Measurements from ENCODE around the gene CASP9.

CASP9 gene

DNA sequence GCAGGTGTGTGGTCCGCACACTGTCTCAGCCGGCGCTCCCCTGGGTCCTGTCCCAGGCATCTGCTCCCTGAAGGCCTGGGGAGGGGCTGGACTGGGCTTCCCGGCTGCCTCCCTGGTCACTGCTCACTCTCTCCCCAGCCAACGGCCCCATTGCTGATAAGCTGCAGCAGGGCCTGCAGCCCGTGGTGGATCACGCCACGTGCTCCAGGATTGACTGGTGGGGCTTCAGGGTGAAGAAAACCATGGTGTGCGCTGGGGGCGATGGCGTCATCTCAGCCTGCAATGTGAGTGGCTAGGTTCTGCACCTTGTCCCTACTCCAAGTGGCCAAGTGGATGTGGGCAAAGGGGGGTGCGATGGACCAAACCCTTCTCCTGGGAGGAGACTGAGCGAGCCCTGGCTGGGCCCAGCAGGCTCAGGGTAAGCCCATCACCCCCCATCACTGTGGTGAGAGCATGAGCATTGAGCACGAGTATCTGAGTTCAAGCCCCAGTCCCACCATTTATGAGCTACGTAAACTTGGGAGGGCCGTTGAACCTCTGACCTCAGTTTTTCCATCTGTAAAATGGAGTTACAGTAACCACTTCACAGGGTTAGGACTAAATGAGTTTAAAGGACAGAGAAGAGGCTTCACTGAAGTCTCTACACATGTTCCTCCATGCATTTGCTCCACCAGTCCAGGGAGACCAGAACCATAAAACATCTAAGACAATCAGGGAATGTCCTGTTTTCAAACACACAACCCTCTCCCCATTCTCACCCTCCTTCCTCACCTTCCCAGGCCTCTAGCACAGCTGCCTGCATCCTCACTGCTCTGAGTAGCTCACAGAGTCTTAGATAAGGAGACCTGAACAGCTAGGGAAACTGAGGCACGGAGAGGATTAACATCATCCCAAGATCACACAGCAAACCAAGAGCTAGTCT, 79.3 kb downstream of the CASP9 start:
- no peak for DNase-seq

DNA sequence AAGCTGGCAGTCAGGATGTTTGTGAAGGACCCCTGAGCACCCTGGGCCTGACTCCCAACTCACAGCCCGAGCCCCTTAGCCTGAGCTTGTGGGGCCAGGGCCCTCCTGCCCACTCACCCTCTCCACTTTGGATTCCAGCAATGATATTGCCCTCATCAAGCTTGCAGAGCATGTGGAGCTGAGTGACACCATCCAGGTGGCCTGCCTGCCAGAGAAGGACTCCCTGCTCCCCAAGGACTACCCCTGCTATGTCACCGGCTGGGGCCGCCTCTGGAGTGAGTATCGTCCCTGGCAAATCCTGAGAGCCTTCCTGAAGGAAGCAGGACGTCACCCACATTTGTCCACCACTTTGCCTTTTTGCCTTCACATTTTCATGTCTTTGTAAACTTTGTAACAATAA, 80.7 kb downstream of the CASP9 start:
- no peak for DNase-seq

DNA sequence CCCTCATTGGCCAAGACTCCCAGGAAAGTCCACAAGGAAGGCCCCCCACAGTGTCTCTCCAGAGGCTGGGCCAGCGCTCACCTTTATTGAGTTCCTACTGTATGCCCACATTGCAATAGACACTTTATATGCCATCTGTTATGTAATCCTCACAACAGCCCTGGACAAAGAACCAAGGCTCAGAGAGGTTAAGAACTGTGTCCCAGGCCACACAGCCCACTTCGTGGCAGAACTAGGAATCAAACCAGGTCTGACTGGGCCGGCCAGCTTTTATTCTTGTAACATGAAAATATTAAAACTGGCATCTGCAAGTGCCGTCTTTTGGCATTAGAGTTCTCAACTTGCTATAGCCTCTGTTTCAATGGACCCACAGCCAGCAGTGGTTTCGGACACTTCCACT, 81.3 kb downstream of the CASP9 start:
- DNase-seq, result no peak

DNA sequence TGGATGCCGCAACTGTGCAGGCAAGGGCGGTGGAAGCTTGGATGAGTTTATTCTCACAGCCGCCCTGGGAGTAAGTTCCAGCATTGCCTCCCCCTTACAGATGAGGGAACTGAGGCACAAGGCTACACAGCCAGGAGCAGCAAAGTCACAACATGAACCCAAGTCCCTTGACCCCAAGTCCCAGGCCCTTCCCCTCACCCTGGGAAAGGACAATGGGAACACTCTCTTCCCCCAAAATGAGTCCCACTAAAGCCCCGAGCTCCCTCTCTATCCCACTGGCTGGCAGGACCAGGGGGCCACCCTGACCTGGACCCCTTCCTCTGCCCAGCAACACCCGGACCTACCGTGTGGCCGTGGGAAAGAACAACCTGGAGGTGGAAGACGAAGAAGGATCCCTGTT, 81.9 kb downstream of the CASP9 start:
- no peak for DNase-seq
